ENCODE results near the gene ICAM1. TPM values are rescaled to one million over a fixed set of nuclear protein-coding genes. Genes with fewer than 3 reads are reported as not detected.

The ICAM1 gene
- total and polyA plus RNA-seq, 2 of the 13 experiments (the other 11 are each of a cell fraction or from before 2014, with no cell fraction given), result 37.9 to 98.4 TPM

- TF ChIP-seq, protein P1, sequence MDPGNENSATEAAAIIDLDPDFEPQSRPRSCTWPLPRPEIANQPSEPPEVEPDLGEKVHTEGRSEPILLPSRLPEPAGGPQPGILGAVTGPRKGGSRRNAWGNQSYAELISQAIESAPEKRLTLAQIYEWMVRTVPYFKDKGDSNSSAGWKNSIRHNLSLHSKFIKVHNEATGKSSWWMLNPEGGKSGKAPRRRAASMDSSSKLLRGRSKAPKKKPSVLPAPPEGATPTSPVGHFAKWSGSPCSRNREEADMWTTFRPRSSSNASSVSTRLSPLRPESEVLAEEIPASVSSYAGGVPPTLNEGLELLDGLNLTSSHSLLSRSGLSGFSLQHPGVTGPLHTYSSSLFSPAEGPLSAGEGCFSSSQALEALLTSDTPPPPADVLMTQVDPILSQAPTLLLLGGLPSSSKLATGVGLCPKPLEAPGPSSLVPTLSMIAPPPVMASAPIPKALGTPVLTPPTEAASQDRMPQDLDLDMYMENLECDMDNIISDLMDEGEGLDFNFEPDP (CRISPR knock-in tag; conservative IDR thresholded peaks at IDR 0.05), result 0 out of 2 replicates have a peak, but pooled peaks have one; percentile 7
- no peak for TF ChIP-seq ZNF737 (CRISPR knock-in tag; IDR thresholded peaks at IDR 0.05; ENCODE audit: borderline replicate concordance)
- no peak for TF ChIP-seq MAF1 (CRISPR knock-in tag; IDR thresholded peaks at IDR 0.05; ENCODE audit: borderline replicate concordance)
- 0 out of 2 replicates have a peak, but pooled peaks have one; percentile 28 for TF ChIP-seq FLYWCH1 (CRISPR knock-in tag; IDR thresholded peaks at IDR 0.05)
- TF ChIP-seq, protein P2, sequence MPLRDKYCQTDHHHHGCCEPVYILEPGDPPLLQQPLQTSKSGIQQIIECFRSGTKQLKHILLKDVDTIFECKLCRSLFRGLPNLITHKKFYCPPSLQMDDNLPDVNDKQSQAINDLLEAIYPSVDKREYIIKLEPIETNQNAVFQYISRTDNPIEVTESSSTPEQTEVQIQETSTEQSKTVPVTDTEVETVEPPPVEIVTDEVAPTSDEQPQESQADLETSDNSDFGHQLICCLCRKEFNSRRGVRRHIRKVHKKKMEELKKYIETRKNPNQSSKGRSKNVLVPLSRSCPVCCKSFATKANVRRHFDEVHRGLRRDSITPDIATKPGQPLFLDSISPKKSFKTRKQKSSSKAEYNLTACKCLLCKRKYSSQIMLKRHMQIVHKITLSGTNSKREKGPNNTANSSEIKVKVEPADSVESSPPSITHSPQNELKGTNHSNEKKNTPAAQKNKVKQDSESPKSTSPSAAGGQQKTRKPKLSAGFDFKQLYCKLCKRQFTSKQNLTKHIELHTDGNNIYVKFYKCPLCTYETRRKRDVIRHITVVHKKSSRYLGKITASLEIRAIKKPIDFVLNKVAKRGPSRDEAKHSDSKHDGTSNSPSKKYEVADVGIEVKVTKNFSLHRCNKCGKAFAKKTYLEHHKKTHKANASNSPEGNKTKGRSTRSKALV (CRISPR knock-in tag; IDR thresholded peaks at IDR 0.05), result peak; percentile 57
- 0 out of 2 replicates have a peak, but pooled peaks have one; percentile 25 for TF ChIP-seq ZNF230 (CRISPR knock-in tag; IDR thresholded peaks at IDR 0.05)
- TF ChIP-seq SP2 (CRISPR knock-in tag; IDR thresholded peaks at IDR 0.05), result 0 out of 2 replicates have a peak, but pooled peaks have one; percentile 11
- TF ChIP-seq AGO1 (IDR thresholded peaks at IDR 0.05; ENCODE audit: low read depth, low read length, poor library complexity, severe bottlenecking), result peak; percentile 9
- TF ChIP-seq MTA3 (CRISPR knock-in tag; IDR thresholded peaks at IDR 0.05), result no peak
- TF ChIP-seq, protein P3, sequence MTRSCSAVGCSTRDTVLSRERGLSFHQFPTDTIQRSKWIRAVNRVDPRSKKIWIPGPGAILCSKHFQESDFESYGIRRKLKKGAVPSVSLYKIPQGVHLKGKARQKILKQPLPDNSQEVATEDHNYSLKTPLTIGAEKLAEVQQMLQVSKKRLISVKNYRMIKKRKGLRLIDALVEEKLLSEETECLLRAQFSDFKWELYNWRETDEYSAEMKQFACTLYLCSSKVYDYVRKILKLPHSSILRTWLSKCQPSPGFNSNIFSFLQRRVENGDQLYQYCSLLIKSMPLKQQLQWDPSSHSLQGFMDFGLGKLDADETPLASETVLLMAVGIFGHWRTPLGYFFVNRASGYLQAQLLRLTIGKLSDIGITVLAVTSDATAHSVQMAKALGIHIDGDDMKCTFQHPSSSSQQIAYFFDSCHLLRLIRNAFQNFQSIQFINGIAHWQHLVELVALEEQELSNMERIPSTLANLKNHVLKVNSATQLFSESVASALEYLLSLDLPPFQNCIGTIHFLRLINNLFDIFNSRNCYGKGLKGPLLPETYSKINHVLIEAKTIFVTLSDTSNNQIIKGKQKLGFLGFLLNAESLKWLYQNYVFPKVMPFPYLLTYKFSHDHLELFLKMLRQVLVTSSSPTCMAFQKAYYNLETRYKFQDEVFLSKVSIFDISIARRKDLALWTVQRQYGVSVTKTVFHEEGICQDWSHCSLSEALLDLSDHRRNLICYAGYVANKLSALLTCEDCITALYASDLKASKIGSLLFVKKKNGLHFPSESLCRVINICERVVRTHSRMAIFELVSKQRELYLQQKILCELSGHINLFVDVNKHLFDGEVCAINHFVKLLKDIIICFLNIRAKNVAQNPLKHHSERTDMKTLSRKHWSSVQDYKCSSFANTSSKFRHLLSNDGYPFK (CRISPR knock-in tag; IDR thresholded peaks at IDR 0.05; ENCODE audit: borderline replicate concordance), result 0 out of 2 replicates have a peak, but pooled peaks have one; percentile 13
- TF ChIP-seq ATF7 (IDR thresholded peaks at IDR 0.05), result no peak
- 0 out of 2 replicates have a peak, but pooled peaks have one; percentile 58 for TF ChIP-seq ATF7 (CRISPR knock-in tag; IDR thresholded peaks at IDR 0.05)
- 0 out of 2 replicates have a peak, but pooled peaks have one; percentile 65 for TF ChIP-seq ZNF343 (CRISPR knock-in tag; IDR thresholded peaks at IDR 0.05)
- TF ChIP-seq ZNF326 (CRISPR knock-in tag; IDR thresholded peaks at IDR 0.05; ENCODE audit: borderline replicate concordance), result no peak
- 0 out of 2 replicates have a peak, but pooled peaks have one; percentile 29 for TF ChIP-seq MTERF4 (CRISPR knock-in tag; IDR thresholded peaks at IDR 0.05)
- TF ChIP-seq NFKB2 (CRISPR knock-in tag; IDR thresholded peaks at IDR 0.05; ENCODE audit: borderline replicate concordance), result no peak
These were observed 19.5 kb downstream of the ICAM1 start (continued) for GRCh38 chr19:10290357-10290875.

Data from HepG2 (cell line).